ENCODE measurements around the gene SH3PXD2A.

Gene SH3PXD2A, protein sequence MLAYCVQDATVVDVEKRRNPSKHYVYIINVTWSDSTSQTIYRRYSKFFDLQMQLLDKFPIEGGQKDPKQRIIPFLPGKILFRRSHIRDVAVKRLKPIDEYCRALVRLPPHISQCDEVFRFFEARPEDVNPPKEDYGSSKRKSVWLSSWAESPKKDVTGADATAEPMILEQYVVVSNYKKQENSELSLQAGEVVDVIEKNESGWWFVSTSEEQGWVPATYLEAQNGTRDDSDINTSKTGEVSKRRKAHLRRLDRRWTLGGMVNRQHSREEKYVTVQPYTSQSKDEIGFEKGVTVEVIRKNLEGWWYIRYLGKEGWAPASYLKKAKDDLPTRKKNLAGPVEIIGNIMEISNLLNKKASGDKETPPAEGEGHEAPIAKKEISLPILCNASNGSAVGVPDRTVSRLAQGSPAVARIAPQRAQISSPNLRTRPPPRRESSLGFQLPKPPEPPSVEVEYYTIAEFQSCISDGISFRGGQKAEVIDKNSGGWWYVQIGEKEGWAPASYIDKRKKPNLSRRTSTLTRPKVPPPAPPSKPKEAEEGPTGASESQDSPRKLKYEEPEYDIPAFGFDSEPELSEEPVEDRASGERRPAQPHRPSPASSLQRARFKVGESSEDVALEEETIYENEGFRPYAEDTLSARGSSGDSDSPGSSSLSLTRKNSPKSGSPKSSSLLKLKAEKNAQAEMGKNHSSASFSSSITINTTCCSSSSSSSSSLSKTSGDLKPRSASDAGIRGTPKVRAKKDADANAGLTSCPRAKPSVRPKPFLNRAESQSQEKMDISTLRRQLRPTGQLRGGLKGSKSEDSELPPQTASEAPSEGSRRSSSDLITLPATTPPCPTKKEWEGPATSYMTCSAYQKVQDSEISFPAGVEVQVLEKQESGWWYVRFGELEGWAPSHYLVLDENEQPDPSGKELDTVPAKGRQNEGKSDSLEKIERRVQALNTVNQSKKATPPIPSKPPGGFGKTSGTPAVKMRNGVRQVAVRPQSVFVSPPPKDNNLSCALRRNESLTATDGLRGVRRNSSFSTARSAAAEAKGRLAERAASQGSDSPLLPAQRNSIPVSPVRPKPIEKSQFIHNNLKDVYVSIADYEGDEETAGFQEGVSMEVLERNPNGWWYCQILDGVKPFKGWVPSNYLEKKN

DNA sequence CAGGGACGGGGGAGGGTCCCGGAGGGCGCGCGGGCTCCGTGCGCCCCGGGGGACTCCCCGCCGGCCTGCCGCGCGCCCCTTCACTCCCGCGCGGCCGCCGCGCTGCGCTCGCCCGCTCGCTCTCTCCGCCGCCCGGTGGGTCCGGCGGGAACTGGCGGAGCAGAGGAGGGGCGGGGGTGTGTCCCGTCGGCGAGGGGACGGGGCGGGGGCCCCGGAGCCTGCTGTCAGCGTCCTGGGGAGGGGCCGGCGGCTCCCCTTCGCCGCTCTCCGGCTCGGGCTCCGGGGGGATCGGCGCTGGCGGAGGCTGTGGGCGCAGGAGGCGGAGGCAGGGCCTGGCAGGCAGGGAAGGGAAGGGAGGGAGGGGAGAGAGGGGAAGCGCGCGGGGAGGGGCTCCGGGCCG lies at the start of gene SH3PXD2A:
TSS of gene SH3PXD2A (minus strand) at position 153 of the 400 bp plus-strand sequence. CDS start 310 bp downstream, outside the sequence.
- DNase-seq (ENCODE audit: low read depth in 2 of 2) = no peak

DNA sequence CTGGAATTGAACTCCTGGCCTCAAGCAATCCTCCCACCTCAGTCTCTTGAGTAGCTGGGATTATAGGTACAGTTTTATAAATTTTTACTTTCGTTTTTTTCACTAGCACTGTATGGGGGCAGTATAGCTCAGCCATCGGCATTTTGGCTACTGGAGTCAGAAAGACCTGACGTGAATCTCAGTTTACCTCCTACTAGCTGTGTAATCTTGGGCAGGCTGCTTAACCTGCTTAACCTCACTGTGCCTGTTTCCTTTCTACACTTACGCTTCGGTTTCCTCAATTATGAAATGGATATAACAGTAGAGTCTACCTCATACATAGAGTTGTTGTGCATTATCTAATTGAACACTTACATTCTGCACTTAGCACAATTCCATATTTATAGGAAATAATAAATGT lies 45.9 kb upstream of the SH3PXD2A start:
- DNase-seq (ENCODE audit: low read depth in 2 of 2) = no peak

- DNase-seq (ENCODE audit: low read depth in 2 of 2) = no peak
Measured at GRCh38 chr10:103899312-103899711, 43.9 kb upstream of the SH3PXD2A start.

DNA sequence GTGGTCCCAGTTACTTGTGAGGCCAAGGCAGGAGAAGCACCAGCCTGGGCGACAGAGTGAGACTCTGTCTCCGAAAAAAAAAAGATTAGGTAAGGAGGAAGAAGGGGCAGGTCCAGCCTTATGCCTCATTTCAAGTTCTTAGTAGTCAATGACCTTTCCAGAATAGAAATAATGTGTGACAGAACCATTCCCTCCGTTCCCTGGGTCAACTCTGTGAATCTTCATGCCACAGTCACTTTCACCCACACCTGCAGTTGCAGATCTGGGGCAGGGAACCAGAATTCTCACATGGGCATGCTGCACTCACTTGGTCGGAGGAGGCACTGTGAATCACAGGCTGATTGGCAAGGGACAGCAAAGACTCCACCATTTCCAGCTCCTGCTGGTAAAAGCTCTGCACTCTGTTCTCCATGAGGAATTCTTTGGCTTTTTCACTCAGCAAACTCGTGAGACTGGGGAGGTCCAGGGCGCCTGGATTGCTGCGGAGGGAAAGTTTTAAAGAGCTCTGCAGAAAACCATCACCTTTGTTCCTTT lies 41.9 kb upstream of the SH3PXD2A start:
- no peak for DNase-seq (ENCODE audit: low read depth in 2 of 2)

DNA sequence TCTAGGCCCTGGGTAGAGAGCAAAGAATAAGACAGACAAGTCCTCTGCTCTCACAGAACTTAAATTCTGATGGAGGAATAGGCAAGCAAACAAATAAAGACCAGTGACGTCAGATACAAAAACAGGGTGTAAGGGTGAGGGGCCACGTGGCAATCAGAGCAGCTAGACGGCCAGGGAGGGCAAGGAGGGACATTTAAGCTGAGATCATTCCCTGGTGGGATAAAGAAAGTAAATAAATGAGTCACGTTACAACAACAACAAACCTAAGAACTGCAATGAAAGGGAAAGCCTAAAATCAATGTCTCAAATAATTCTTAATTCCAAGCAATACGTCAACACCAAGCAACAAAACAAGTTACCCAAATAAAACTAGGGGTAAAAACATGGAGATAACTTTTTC lies 40.8 kb upstream of the SH3PXD2A start:
- no peak for DNase-seq (ENCODE audit: low read depth in 2 of 2)

DNA sequence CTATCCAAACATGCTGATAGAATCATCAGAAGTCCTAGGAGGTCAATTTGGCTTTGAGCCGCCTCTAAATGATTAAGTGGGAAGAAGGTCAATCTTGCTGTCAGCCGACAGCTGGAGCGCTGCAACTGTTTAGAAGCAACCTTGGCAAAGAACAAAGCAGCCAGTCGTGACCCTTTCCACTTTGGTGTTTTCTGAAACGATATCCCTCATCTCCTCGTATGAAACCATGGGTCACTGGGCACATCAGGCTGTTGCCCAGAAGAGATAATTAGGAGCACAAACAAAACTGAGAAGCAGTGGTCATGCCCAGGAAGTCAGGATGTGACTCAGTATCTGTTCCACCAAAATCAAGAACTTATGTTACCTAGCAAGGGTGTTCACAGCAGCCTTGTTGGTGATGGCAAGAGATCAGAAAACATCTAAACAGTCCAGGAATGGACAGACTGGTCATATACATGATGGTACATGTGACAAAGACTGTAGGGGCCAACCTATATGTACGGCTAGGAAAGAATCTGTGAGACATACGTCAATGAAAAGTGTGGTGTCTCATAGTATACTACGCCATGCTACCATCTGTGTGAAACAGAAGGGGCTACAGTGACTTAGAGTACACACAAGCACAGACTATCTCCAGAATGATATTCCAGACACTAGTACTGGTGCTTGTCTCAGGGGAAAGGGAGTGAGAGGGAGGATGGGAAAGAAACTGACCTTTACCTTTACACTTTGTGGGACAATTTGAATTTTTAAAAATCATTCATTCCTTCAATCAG lies 40.2 kb upstream of the SH3PXD2A start:
- DNase-seq (ENCODE audit: low read depth in 2 of 2) = no peak

- no peak for DNase-seq (ENCODE audit: low read depth in 2 of 2)
Measured at GRCh38 chr10:103894441-103894864, 39.1 kb upstream of the SH3PXD2A start.

- DNase-seq (ENCODE audit: low read depth in 2 of 2) = no peak
Measured at GRCh38 chr10:103893817-103894216, 38.4 kb upstream of the SH3PXD2A start.

- DNase-seq (ENCODE audit: low read depth in 2 of 2) = no peak
Measured at GRCh38 chr10:103892181-103892580, 36.8 kb upstream of the SH3PXD2A start.

GRCh38 chr10:103890688-103891087 lies 35.3 kb upstream of the SH3PXD2A start:
- DNase-seq (ENCODE audit: low read depth in 2 of 2) = no peak

DNA sequence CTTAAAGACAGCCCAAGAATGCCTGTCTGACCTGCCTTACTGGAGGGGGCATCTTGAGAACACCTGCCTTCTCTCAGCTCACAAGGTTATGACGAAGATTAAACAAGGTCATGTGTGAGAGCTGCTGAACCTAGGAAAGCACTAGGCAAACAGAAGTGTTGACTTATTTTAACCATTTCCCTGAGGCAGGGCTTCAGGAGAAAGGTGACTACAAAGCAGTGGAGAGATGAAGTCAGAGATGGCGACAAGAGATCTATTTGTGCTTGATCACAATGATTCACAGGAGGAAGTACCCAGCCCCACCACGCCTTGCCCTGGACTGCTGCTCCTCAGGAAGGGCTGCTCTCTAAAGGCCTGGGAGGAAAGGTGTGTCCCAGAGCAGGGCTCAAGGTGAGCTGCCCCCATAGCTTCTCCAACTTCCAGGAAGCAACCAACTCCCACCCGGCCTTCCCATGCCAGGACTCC lies 34.9 kb upstream of the SH3PXD2A start:
- no peak for DNase-seq (ENCODE audit: low read depth in 2 of 2)

DNA sequence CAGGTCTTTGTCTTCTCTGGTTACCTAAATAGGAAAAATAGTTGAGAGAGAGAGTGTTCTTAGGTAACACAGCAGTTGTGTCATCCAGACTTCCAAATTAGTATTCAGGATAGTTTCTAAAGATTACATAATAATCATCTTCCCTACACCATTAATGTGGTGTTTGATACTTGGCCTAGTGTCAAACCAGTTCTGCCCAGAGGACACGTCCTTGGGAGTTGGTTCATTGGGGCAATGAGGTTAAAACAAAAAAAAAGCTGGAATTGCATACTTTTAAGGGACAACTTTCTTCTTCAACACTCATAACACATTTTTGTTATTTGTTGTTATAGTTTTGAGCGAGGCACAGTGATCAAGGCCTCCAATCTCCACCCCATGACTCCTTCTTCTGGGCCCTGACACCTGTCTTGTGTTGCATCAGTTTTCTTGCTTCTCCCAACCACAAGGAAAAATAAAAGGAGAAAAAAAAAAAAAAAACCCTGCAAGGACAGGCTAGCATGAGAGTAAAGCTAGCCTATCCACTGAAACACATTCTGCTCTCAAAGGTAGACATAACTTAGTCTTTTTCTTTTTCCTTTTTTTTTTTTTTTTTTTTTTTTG lies 33.8 kb upstream of the SH3PXD2A start:
- DNase-seq (ENCODE audit: low read depth in 2 of 2) = no peak

GRCh38 chr10:103888113-103888841 lies 32.9 kb upstream of the SH3PXD2A start:
- DNase-seq (ENCODE audit: low read depth in 2 of 2) = no peak

DNA sequence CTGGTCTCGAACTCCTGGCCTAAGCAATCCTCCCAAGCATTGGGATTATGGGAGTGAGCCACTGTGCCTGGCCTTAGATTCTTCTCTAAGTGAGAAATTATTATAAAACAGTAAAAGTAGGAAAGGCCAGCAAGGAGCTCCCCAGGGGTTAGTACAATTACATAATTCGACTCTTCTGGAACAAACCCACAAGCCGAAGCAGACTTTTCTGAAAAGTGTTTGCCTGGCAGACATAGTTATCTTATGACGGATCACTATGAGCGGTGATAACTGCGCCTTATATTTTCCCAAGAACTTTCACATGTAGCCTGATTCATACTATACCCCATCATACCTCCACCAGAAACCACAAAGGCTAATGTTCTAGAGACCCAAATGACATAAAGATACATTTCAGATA lies 30.2 kb upstream of the SH3PXD2A start:
- no peak for DNase-seq (ENCODE audit: low read depth in 2 of 2)

GRCh38 chr10:103884681-103885139 lies 29.3 kb upstream of the SH3PXD2A start:
- no peak for DNase-seq (ENCODE audit: low read depth in 2 of 2)

DNA sequence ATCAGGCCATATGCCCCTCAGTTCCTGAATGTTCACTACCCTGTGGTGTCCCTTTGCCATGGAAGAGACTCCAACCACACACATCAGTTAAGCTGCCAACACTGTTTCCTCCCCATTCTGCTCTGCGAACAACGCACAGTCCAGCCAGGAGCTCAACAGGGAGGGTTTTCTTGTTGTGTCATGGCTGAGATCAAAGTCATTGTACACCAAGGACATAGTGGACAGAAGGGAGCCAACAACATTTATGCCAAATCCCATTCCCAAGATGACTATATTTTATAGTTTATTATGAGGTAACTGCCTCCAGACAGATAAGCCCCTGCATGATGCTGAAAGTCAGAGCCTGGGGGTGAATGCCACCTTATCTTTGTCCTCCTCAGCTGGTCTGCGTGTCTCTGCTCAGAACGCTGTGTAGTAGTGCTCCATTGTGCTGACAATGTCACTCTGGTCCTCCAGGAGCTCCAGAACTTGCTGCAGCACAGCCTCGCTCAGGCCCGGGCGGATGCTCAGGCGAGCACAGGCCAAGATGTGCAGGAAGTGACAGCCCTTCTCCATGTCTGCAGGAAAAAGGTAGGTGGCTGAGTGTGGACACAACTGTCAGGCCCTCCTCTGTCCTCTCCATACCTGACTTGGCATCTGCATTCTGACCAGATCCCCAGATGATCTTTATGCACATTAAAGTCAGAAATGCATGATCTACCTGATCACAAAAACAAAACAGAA lies 27.1 kb upstream of the SH3PXD2A start:
- no peak for DNase-seq (ENCODE audit: low read depth in 2 of 2)

- DNase-seq (ENCODE audit: low read depth in 2 of 2) = no peak
Measured at GRCh38 chr10:103881416-103882284, 26.3 kb upstream of the SH3PXD2A start.

GRCh38 chr10:103879831-103880230 lies 24.5 kb upstream of the SH3PXD2A start:
- no peak for DNase-seq (ENCODE audit: low read depth in 2 of 2)

Data from activated CD4-positive, alpha-beta T cell treated with anti-CD3 and anti-CD28 coated beads for 24 hours (primary cell).